HG03469 (cell line): Measurements from ENCODE around the gene GP1BB.
"Not testable (repeated sequence)": the region's sequence is repeated elsewhere in the genome, so short reads cannot be mapped to it uniquely, and the experiment has no call there.

Experiments
- ATAC-seq: cut with Tn5 transposase; IDR thresholded peaks from one replicate; pipeline ENCODE4 v1.9.1; 2021; ENCODE audit warnings: mild to moderate bottlenecking, moderate library complexity, moderate number of reproducible peaks; ENCODE audit not compliant: unreplicated experiment

The GP1BB gene

GRCh38 chr22:19723232-19723982 is at the start of gene GP1BB:
TSS of gene GP1BB (plus strand) at chr22:19723539. CDS start at chr22:19723570, 31 bp downstream.
- no peak for ATAC-seq

DNA sequence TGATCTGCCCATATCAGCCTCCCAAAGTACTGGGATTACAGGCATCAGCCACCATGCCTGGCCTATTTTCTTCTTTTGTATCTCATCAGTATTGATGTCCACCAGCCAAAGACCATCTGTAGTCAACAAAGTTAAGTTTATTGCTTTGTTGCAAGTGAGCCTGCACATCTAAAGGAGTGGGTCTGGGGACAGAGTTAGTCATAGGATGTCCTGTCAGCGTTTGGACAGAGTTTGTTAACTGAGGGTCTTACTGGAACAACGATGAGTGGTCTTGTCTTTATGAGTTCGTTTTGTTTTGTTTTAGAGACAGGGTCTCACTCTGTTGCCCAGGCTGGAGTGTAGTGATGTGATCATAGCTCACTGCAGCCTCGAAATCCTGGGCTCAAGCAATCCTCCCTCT is 49.7 kb upstream of the GP1BB start:
- no peak for ATAC-seq

- no peak for ATAC-seq
These were observed 49.0 kb upstream of the GP1BB start for GRCh38 chr22:19674129-19674928.

GRCh38 chr22:19674929-19675253 is 48.4 kb upstream of the GP1BB start:
- ATAC-seq, result no peak

DNA sequence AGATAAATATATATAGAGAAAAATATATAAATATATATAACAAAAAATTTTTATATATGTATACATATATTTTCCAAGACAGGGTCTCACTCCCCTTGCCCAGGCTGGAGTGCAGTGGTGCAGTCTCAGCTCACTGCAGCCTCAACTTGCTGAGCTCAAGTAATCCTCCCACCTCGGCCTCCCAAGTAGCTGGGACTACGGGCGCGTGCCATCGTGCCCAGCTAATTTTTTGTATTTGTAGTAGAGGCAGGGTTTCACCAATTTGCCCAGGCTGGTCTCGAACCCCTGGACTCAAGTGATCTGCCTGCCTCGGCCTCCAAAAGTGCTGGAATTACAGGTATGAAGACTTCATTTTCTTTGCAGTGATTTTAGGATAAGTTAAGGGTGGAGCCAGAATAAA is 47.9 kb upstream of the GP1BB start:
- no peak for ATAC-seq

DNA sequence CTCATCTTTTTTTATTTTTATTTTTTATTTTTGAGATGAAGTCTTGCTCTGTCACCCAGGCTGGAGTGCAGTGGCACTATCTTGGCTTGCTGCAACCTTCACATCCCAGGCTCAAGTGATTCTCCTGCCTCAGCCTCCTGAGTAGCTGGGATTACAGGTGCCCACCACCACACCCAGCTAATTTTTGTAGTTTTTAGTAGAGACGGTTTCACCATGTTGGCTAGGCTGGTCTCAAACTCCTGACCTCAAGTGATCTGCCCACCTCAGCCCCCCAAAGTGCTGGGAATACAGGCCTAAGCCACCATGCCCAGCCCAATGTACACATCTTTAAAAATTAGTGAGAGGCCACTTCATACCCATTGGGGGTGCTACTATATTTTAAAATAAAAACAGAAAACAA is 46.9 kb upstream of the GP1BB start:
- ATAC-seq, result not testable (repeated sequence)

- no peak for ATAC-seq
These were observed 44.3 kb upstream of the GP1BB start for GRCh38 chr22:19678949-19679521.

DNA sequence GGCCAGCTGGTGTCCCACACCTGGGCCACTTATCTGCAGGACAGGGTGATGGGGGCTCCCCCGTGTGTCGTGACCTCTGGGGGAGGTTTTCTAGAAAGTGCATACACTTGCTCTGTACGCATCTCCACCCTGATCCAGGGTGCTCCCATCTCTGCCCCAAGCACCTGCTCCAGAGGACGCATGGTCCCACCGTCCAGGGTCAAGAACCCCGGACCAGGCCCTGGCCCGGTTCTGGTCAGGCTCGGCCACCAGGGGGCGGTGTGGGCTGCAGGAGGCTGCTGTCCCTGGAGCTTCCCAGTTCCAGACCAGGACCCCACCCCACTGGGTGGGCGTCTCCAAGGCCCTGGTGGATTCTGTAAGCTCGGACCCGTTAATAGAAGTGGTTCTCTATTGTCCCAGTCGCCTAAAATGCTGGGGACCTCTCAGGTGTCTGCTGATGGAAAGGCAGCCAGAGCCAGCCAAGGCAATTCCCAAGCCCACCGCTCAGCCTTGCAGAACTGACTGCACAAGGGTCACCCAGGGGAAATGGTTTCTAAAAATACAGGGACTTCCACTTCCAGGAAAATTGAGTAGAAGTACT is 43.7 kb upstream of the GP1BB start:
- ATAC-seq, result no peak

- ATAC-seq, result no peak
These were observed 43.0 kb upstream of the GP1BB start for GRCh38 chr22:19680287-19680881.

- no peak for ATAC-seq
These were observed 42.2 kb upstream of the GP1BB start for GRCh38 chr22:19680911-19681862.

GRCh38 chr22:19681863-19682245 is 41.5 kb upstream of the GP1BB start:
- no peak for ATAC-seq

GRCh38 chr22:19686946-19687345 is 36.4 kb upstream of the GP1BB start:
- no peak for ATAC-seq

DNA sequence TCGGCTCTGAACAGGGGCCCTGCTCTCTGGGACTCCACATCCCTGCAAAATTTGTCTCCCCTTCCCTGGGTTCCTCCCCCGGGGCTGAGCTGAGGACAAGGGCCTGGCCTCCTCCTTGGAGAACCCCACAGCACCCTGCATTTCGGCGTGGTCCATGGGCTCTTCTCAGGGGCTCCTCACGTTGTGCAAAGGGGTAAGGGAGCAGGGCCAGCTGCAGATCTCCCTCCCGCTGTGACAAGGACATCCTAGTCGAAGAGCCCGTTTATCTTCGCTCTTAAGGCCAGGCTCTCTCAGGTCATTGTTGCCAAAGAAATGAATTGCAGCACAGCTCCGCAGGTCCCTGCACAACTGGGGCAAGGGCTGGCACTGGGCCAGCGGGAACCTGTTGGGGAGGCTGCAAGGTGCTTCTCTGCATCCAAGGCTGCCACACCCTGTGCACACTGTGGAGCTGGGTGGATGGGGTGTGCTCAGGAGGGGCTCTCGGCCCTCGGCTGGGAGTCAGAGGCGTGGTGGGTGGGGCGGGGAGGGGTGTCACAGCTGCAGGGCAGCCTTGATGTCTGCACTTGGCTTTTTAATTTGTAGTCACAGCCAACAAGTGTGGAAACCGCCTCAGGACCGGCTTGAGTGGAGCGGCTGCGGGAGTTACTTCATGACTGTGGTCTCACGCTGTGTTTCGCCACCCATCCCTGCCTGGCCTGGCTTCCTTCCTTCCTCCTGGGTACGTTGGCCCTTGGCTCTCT is 35.6 kb upstream of the GP1BB start:
- ATAC-seq, result no peak

- ATAC-seq, result no peak
These were observed 34.7 kb upstream of the GP1BB start for GRCh38 chr22:19688301-19689290.

- no peak for ATAC-seq
These were observed 33.9 kb upstream of the GP1BB start for GRCh38 chr22:19689408-19689807.

DNA sequence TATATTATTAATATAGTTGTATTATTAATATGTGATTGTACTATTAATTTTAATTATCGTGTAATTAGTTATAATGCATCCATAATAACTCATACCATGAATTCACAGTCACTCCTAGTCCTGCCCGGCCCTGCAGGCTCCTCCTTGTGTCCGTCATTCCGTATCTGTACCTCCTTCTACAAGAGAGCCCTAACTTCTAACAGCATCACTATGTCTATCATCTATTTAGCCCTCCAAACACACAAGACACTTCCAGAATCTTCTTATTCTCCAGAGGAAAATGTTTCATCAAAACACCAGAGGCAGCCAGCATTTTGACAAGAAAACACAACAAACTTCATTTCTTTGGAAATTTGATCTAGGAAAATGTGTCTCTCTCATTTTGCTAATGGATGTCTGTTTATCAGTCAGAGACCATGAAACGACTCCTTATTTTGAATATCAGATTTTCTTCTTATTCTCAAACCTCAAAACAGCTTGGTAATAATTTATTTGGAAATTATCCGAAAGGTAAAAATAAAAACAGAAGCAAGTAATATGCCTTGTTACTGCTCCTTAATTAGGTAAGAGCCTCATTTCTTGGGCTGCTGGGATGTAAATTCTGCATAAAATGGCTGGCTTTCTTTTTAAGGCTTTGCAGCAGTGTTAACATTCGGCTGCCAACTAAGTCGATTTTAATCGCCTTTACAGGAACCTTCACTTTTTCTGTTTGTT is 32.2 kb upstream of the GP1BB start:
- ATAC-seq, result no peak

- no peak for ATAC-seq
These were observed 31.5 kb upstream of the GP1BB start for GRCh38 chr22:19691721-19692341.
